LNCaP clone FGC (cell line): ENCODE results near the gene SERPINB4.

Experiments used
- DNase-seq: peaks from one replicate; pipeline ENCODE4 v3.0.0-alpha.2; 2011; ENCODE audit warnings: low read depth
- H3K4me3 ChIP-seq: 2 replicates; pipeline ENCODE4 v1.5.1; 2011; ENCODE audit warnings: mild to moderate bottlenecking, low read depth, low read length, control low read depth
- TF ChIP-seq, protein P1 (sequence below): IDR thresholded peaks from 2 replicates; pipeline ENCODE4 v1.5.1; 2012; ENCODE audit warnings: mild to moderate bottlenecking; ENCODE audit not compliant: control insufficient read depth, insufficient read depth; ENCODE audit errors: extremely low read depth

SERPINB4 gene

DNA sequence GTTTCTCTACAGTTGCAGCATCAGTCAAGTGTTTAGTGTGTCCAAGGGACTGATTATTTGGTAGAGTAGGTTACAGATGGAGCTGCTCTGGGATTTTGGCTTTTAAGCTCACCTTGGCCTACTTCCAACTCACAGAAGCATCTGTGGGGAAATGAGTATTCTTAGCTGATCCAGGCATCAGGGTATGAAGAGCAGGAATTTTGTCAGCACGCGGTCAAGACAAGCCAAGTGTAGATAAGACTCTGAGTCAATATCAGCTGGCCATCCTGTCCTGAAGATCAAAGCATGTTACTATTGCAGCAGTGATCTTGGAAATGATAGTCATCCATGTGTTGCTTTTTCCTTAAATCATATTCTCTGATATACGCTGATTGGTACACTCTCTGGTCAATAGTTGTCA, 24.4 kb downstream of the SERPINB4 start:
- no peak for DNase-seq
- TF ChIP-seq, protein P1, sequence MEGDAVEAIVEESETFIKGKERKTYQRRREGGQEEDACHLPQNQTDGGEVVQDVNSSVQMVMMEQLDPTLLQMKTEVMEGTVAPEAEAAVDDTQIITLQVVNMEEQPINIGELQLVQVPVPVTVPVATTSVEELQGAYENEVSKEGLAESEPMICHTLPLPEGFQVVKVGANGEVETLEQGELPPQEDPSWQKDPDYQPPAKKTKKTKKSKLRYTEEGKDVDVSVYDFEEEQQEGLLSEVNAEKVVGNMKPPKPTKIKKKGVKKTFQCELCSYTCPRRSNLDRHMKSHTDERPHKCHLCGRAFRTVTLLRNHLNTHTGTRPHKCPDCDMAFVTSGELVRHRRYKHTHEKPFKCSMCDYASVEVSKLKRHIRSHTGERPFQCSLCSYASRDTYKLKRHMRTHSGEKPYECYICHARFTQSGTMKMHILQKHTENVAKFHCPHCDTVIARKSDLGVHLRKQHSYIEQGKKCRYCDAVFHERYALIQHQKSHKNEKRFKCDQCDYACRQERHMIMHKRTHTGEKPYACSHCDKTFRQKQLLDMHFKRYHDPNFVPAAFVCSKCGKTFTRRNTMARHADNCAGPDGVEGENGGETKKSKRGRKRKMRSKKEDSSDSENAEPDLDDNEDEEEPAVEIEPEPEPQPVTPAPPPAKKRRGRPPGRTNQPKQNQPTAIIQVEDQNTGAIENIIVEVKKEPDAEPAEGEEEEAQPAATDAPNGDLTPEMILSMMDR = no peak
- no peak overlapping the region for H3K4me3 ChIP-seq

DNA sequence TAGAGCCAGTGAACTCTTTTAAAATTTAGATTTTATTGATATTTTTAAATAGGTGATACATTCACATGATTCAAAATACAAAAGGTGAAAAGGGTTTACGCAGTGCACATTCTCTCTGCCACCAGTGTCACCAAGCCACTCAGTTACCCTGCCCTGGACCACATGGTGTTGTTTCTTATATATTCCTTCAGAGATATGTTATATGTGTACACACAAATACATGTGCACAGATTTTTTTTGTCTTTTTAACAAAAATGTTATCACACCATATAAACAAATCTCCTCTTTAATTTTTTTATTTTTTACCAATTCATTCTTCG, 26.2 kb downstream of the SERPINB4 start:
- H3K4me3 ChIP-seq = no peak overlapping the region
- DNase-seq = no peak
- TF ChIP-seq, protein P1 = no peak

DNA sequence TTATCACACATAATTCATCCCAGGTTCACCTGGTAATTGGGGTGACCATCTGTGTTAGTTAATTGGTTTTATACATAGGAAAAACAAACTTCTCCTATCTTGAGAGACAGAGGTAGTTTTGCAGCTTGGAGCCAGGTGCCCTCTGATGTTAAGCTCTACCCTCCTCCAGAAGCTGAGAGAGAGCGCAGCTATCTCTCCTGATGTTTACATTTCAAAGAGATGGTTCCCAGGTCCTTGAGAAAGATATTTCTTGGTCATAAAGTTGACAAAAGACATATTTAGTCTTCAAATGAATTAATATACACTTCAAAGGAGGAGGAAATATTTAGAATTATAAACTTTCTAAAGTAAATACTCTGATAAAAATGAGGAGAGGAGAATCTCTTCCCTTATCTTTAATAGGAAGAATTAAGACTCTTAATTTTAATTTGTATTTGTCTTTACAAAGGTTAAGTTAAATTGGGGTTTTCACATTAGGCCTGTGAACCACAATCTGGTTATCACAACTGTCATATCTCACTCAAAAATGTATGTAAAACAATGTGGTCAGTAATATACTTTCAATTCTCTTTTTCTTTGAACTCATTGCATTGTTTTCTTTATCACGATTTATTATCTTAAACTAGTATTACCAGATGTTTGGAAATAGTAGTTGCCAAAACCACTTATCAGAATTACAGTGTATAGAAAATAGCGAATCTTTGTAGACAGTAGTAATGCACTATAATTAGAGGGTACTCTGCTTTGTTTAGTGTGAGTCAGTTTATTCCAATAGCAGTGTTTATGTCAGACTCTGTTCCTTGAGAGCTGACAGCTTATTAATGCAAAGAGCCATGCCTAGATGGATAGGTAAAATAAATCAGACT, 26.8 kb downstream of the SERPINB4 start:
- no peak overlapping the region for H3K4me3 ChIP-seq
- no peak for DNase-seq
- TF ChIP-seq, protein P1 = no peak

DNA sequence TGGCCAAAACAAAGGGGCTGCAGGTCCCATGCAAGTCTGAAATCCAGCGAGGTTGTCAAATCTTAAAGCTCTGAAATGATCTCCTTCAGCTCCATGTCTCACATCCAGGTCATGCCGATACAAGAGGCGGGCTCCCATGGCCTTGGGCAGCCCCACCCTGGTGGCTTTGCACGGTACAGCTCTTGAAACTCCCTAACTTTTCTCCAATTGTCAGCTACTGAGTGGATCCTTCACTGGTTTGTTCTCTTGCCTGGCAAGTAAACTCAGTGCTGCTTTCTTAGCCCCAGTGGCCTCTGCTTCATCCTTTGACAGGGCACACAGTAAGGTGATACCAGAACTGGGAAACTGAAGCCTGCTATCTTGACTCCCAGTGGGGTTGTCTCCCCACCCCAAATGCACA, 30.6 kb downstream of the SERPINB4 start:
- no peak overlapping the region for H3K4me3 ChIP-seq
- TF ChIP-seq, protein P1 = no peak
- DNase-seq = no peak

DNA sequence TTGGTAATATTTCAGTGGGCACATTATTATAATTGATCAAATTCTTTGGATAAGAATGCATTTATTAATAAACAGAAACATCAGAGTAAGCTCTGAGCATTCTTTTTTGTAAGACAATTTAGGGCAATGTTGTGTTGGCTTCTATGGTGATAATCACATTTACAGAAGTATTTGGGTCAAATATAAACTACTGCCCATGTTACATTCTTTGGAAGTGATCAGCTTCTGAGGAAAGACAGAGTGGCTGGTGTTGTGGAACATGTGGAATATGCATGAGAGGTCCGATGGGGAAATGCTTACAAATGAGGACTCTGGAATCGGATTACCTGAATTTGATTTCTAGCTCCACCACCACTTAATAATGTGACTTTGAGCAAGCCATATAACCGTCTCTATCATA, 37.5 kb downstream of the SERPINB4 start:
- no peak for DNase-seq
- TF ChIP-seq, protein P1 = no peak
- H3K4me3 ChIP-seq = no peak overlapping the region

DNA sequence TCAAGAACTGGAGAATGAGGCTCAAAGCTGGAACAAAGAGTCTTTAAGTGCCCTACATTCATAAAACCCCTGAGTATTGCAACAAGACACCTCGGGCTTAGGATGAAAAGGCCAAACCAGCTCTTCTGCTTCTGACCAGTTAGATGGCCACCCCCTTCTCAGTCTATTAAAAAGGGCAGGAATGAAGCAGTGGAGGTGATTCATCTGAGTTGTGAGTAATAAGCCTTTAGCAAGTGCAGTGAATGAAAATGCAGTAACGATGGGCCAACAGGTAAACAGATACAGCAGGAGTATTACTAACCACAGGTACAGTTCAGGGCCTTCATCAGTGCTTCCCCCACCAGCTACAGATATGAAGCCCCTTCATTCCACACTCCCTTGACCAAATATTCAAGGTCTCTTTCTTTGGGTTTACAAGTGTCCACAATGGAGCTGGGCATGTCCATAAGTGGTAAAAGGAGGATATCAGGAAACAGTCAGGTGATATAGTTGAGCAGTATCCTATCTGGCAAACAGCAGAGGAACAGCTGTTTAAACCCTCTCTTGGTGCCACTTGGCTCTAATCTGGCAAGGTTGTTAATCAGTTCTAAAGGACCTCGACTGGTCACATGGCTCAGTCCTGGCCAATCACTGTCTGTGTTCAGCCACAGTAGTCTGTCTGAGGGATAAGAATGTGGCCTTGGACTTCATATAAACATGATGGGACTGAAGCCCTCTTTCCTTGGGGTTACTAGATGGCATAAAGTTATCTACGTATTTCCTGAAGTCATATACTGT, 39.1 kb downstream of the SERPINB4 start:
- no peak overlapping the region for H3K4me3 ChIP-seq
- TF ChIP-seq, protein P1 = no peak
- no peak for DNase-seq

DNA sequence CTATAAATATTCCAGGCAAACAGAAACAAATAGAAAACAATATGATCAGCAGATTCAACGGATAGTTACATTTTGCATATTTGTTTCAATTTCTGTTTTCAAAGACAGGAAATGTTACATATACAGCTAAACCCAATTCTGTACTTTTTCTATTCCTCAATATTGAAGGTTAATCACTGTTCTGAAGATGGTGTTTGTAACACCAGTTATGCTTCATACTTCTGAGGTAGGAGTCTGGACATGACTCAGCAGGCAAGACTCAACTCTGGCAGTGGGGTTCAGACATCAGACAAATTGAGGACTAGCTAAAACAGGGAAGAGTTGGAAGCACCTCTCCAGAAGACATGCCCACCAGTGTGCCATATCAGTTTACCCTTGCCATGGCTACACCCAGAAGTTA, 40.3 kb downstream of the SERPINB4 start:
- DNase-seq = no peak
- TF ChIP-seq, protein P1 = no peak
- no peak overlapping the region for H3K4me3 ChIP-seq
